Vagina (tissue), 2 donors: ENCODE data around the gene PCDHB14. TPM values are rescaled to one million over a fixed set of nuclear protein-coding genes. Genes with fewer than 3 reads are reported as not detected.
"Not testable (repeated sequence)": the region's sequence is repeated elsewhere in the genome, so short reads cannot be mapped to it uniquely, and the experiment has no call there.

Experiments
- DNase-seq, 2 donors: peaks; one replicate each; pipeline ENCODE4 v3.0.0-alpha.2; 2017; ENCODE audit errors: extremely low spot score in 2 of 2
- H3K27ac ChIP-seq: fragments of 200-600 bp; sonication (generic); one replicate; pipeline ENCODE4 v1.5.1; 2019
- H3K27me3 ChIP-seq: fragments of 200-600 bp; sonication (generic); one replicate; pipeline ENCODE4 v1.5.1; 2019
- H3K36me3 ChIP-seq, 2 donors: fragments of 200-600 bp; sonication (generic); one replicate each; pipeline ENCODE4 v1.5.1; 2017 to 2019
- H3K4me1 ChIP-seq: fragments of 200-600 bp; sonication (generic); one replicate; pipeline ENCODE4 v1.5.1; 2019
- H3K4me3 ChIP-seq, 2 donors: fragments of 200-600 bp; sonication (generic); 1 replicate in 1 of 2; 2 replicates in 1 of 2; pipeline ENCODE4 v1.5.1; 2016 to 2019
- H3K9me3 ChIP-seq: fragments of 200-600 bp; sonication (generic); one replicate; pipeline ENCODE4 v1.5.1; 2019
- CTCF ChIP-seq, 3 experiments: fragments of 450-650 bp in 2 of 3; fragments of 200-600 bp in 1 of 3; sonication (generic) in 1 of 3; IDR thresholded peaks; one replicate each; pipeline ENCODE4 v1.5.1; 2017 to 2019; ENCODE audit warnings: antibody characterized with exemption in 3 of 3, mild to moderate bottlenecking in 2 of 3, moderate library complexity in 2 of 3
- POLR2A ChIP-seq, 2 donors: fragments of 450-650 bp; IDR thresholded peaks; one replicate each; pipeline ENCODE4 v1.6.1; 2017; ENCODE audit warnings: antibody characterized with exemption in 2 of 2, mild to moderate bottlenecking in 2 of 2, moderate library complexity in 2 of 2
- POLR2AphosphoS5 ChIP-seq, 2 donors: sonication (generic); formaldehyde crosslinking; IDR thresholded peaks; one replicate each; pipeline ENCODE4 v1.9.0; 2017; ENCODE audit warnings: antibody characterized with exemption in 2 of 2, mild to moderate bottlenecking in 2 of 2, low read depth in 1 of 2; ENCODE audit not compliant: insufficient read depth in 1 of 2
- intact Hi-C: fragments of 100-400 bp; cut with DNase I; formaldehyde crosslinking; loops from one replicate; pipeline ENCODE4 v1.15.1; 2023
- total RNA-seq: library from RNA; depleted of rRNA; stranded (reverse); fragments of >200 nt; gene quantifications from one replicate; pipeline ENCODE4 v1.2.3, GENCODE V29; 2016

PCDHB14 gene
- total RNA-seq, 1 donor from 2014 or later: 4.2 TPM

DNA sequence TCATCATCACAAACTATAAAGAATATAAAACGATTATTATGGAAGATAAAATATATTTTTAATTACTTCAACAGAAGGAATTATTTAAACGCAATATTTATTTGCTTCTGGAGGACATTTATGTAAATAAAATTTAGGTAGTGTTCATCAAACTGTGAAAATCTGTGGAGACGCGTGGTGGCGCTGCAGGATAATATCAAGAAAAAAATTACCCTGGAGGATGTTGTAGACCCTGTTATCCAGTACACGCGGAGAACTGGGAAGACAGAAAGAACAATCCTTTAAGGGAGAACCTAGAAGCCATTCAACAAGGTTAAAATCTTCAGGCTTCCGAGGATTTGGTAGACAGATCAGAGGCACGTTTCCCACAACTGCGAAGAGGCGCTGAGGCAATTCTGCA lies 14.7 kb upstream of the PCDHB14 start, which contains the start of gene PCDHB12:
PCDHB12 (plus strand) TSS at position 242 of the 400 bp plus-strand sequence. CDS start 189 bp downstream, outside the sequence.
- Histone ChIP-seq H3K36me3 (no peaks in the 10 kb centered on the region), H3K4me3 (peak within 1 kb of the TSS; percentile 2 to 22), H3K27me3 (no peaks in the 10 kb centered on the region), H3K9me3 (peaks cover 13% of the 10 kb centered on the region), H3K27ac (no peak within 1 kb of the TSS), H3K4me1 (no peaks in the 10 kb centered on the region)
- TF ChIP-seq POLR2A (IDR thresholded peaks at IDR 0.05): no peak
- TF ChIP-seq POLR2AphosphoS5 (IDR thresholded peaks at IDR 0.05; ENCODE audit: insufficient read depth in 1 of 2, low read depth in 1 of 2): no peak
- TF ChIP-seq CTCF (IDR thresholded peaks at IDR 0.05): no peak
- no peak for DNase-seq
- intact Hi-C loops: no loop called here

DNA sequence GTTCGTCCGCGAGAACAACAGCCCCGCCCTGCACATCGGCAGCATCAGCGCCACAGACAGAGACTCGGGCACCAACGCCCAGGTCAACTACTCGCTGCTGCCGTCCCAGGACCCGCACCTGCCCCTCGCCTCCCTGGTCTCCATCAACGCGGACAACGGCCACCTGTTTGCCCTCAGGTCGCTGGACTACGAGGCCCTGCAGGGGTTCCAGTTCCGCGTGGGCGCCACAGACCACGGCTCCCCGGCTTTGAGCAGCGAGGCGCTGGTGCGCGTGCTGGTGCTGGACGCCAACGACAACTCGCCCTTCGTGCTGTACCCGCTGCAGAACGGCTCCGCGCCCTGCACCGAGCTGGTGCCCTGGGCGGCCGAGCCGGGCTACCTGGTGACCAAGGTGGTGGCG lies 12.9 kb upstream of the PCDHB14 start:
- peaks cover 14% of the 10 kb centered on the region for H3K9me3 ChIP-seq
- H3K4me1 ChIP-seq, intact Hi-C loops, H3K36me3 ChIP-seq, H3K27me3 ChIP-seq, H3K4me3 ChIP-seq, DNase-seq, H3K27ac ChIP-seq: not testable (repeated sequence)

GRCh38 chr5:141210849-141211248 lies 12.3 kb upstream of the PCDHB14 start:
- H3K4me3 ChIP-seq, intact Hi-C loops, H3K36me3 ChIP-seq, H3K27ac ChIP-seq, H3K27me3 ChIP-seq, DNase-seq, H3K4me1 ChIP-seq: not testable (repeated sequence)
- H3K9me3 ChIP-seq: peaks cover 13% of the 10 kb centered on the region

DNA sequence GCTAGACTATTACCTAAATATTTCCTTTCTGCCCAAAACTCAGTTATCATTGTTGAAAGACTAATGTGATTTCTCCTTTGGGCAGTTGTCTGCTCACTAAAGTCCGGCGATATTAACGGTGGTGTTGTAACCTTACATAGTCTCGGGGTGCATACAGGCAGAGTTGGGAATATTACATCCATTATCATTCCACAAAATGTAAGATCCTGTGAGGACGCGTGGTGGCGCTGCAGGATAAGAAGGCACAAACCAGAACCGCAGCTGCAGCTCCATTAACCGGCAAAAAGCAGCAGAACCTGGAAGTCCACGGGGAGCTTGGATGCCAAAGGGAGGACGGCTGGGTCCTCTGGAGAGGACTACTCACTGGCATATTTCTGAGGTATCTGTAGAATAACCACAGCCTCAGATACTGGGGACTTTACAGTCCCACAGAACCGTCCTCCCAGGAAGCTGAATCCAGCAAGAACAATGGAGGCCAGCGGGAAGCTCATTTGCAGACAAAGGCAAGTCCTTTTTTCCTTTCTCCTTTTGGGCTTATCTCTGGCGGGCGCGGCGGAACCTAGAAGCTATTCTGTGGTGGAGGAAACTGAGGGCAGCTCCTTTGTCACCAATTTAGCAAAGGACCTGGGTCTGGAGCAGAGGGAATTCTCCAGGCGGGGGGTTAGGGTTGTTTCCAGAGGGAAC lies 9.3 kb upstream of the PCDHB14 start, which contains the start of gene PCDHB13:
PCDHB13 (plus strand) TSS at position 264 of the 684 bp plus-strand sequence; CDS start at position 469, 205 bp downstream.
- H3K27me3 ChIP-seq, H3K36me3 ChIP-seq, DNase-seq, H3K27ac ChIP-seq, H3K4me1 ChIP-seq, intact Hi-C loops: not testable (repeated sequence)
- peaks cover 22% of the 10 kb centered on the region for H3K9me3 ChIP-seq
- H3K4me3 ChIP-seq: peak within 1 kb of the TSS in 1 of 2 donors; percentile 11

DNA sequence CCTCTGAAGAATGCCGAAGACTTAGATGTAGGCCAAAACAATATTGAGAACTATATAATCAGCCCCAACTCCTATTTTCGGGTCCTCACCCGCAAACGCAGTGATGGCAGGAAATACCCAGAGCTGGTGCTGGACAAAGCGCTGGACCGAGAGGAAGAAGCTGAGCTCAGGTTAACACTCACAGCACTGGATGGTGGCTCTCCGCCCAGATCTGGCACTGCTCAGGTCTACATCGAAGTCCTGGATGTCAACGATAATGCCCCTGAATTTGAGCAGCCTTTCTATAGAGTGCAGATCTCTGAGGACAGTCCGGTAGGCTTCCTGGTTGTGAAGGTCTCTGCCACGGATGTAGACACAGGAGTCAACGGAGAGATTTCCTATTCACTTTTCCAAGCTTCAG lies 8.6 kb upstream of the PCDHB14 start:
- H3K27ac ChIP-seq, H3K36me3 ChIP-seq, DNase-seq, H3K4me3 ChIP-seq, H3K4me1 ChIP-seq, H3K27me3 ChIP-seq, intact Hi-C loops: not testable (repeated sequence)
- peaks cover 28% of the 10 kb centered on the region for H3K9me3 ChIP-seq

GRCh38 chr5:141215504-141215903 lies 7.6 kb upstream of the PCDHB14 start:
- H3K4me3 ChIP-seq, H3K27me3 ChIP-seq, H3K27ac ChIP-seq, intact Hi-C loops, DNase-seq, H3K36me3 ChIP-seq, H3K4me1 ChIP-seq: not testable (repeated sequence)
- peaks cover 31% of the 10 kb centered on the region for H3K9me3 ChIP-seq

GRCh38 chr5:141216035-141216434 lies 7.1 kb upstream of the PCDHB14 start:
- H3K4me1 ChIP-seq, DNase-seq, H3K36me3 ChIP-seq, H3K27me3 ChIP-seq, H3K27ac ChIP-seq, intact Hi-C loops, H3K4me3 ChIP-seq: not testable (repeated sequence)
- peaks cover 28% of the 10 kb centered on the region for H3K9me3 ChIP-seq

- peaks cover 40% of the 10 kb centered on the region for H3K9me3 ChIP-seq
- H3K27me3 ChIP-seq, H3K4me1 ChIP-seq, H3K4me3 ChIP-seq, intact Hi-C loops, H3K27ac ChIP-seq, DNase-seq, H3K36me3 ChIP-seq: not testable (repeated sequence)
Measured at GRCh38 chr5:141224844-141225243, 1.7 kb downstream of the PCDHB14 start.

DNA sequence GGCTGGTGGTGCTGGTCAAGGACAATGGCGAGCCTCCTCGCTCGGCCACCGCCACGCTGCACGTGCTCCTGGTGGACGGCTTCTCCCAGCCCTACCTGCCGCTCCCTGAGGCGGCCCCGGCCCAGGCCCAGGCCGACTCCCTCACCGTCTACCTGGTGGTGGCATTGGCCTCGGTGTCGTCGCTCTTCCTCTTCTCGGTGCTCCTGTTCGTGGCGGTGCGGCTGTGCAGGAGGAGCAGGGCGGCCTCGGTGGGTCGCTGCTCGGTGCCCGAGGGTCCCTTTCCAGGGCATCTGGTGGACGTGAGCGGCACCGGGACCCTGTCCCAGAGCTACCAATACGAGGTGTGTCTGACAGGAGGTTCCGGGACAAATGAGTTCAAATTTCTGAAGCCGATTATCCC lies 2.3 kb downstream of the PCDHB14 start:
- DNase-seq, H3K27ac ChIP-seq, H3K4me3 ChIP-seq, H3K36me3 ChIP-seq, H3K27me3 ChIP-seq, intact Hi-C loops, H3K4me1 ChIP-seq: not testable (repeated sequence)
- H3K9me3 ChIP-seq: peaks cover 40% of the 10 kb centered on the region
